GM20431 (cell line): ENCODE measurements around the gene TGFB2.

Experiments
- in situ Hi-C: fragments of 300-500 bp; cut with MseI, MboI; formaldehyde crosslinking; loops from one replicate; pipeline ENCODE4 v1.15.0; 2020; ENCODE audit warnings: low sequenced_read_pairs; ENCODE audit not compliant: unreplicated experiment

TGFB2 gene

DNA sequence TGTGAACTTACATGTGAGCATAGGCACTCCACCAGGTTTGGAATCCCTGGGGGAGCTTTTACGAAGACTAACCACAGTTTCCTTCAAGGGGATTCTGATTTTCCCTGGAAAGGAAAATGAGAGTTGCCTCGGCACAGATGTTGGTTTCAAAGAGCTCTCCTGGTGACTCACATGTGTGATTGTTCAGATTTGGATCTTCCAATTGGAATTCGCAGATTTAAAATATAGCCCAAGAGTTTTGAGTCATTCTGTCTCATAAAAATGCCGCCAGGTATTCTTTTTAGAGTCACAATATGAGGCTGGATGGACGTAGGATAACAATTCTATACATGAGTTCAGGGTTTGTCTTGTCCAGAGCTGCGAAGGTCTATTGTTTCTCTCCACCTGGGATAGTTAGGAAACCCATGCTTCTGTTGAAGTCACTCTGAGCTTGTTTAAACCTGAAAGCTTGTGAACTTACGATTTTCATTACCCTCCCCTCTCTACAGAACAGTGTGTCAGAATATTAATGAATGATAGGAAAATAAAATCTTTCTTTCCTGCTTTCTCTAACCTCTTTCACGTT is 64.9 kb downstream of the TGFB2 start:
- in situ Hi-C loops = no loop called here

DNA sequence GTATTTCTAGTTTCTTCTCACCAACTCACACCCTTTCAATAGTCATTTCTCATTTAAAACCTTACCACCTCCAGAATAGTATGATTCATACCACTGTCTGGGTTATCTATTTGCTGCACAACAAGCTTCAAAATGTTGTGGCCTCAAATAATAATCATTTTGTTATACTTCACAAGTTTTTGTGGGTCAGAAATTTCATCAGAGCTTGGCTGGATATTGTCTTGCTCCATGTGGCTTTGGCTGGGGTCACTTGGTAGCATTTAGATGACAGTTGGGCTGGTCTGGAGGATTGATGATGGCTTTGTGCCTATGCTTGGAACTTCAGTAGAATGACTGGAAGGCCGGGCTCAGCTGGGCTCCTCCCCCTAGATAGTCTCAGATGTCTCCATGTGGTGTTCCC is 66.0 kb downstream of the TGFB2 start:
- in situ Hi-C loops = no loop called here

- in situ Hi-C loops = no loop called here
Measured at GRCh38 chr1:218412171-218412570, 67.0 kb downstream of the TGFB2 start.

DNA sequence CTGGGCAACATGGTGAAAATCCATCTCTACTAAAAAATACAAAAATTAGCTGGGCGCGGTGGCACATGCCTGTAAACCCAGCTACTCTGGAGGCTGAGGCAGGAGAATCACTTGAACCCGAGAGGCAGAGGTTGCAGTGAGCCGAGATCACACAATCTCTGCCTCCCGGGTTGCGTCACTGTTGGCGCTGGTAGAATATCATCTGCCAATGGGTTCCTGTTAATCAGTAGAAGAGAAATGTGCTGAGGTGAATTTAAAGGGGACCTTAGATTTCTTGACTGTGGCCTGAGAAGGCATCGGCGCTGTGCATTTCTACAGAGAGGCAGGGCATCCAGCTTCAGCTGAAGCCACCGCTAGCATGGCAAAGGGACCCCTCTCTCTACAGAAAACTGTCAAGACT is 68.0 kb downstream of the TGFB2 start:
- in situ Hi-C loops = no loop called here

DNA sequence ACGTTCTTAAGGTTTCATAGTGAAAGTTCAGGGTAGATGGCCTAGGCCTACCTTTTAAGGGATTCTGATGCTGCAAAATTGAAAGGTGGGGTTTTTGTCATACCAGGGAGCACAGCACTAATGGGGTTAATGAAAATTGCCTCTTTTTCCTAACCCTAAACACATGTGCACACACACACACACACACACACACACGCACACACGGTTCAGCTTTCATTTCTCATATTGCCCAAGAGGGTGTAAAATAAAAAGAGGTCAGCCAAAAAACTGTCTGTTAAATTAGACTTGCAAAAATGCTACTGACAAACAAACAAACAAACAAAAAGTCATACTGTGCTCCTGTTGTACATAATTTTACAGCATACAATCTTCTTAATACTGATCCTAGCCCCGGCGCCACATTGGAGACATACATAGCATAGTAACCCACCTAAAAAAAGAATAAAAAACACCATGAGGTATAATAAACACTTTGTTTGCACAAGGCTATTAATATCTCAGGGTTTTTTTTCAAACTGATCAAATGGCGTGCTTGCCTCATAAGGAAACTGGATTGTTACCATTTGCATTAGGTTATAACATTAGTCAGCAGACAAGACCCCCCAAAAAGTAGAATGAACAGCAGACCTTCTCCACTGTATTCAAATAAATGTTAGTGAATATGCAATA is 69.1 kb downstream of the TGFB2 start:
- in situ Hi-C loops = no loop called here

DNA sequence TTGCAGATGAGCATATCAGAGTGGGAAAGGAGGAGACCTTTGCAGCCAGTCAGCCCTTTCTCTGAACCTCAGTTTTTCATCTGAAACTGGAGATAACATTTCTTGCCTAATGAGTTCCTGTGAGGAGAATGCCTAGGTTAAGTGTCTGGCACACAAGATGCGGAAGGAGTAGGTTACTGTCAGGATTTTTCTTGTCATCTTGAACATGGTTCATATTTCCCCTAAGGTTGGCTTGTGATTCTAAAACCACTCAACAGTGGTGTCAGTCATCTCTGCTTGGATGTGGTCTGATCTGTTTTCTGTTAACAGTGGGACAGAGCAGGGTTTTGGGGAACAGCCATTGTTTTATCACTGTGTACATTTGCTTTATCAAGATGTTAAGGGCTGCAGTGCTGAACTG is 70.6 kb downstream of the TGFB2 start:
- in situ Hi-C loops = no loop called here

GRCh38 chr1:218421531-218421930 is 76.4 kb downstream of the TGFB2 start:
- in situ Hi-C loops = no loop called here

DNA sequence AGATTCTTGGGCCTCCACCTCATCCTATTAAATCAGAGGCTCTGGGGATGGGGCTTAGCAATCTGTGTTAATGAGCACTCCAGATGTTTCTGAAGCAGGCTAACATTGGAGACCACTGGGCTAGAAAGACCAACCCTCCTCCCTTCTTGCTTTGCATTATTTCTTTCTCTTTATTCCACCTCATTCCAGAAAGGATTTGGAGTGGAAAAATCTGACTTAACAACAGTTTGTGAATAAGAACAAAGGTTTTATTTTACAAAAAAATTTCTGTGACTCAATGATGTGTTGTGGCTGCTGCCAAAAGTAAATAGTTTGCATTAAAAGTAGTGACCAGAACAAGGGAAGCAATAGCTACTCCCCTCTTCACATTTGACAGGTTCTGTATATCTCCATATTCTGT is 79.4 kb downstream of the TGFB2 start:
- in situ Hi-C loops = no loop called here

GRCh38 chr1:218425647-218426342 is 80.7 kb downstream of the TGFB2 start:
- in situ Hi-C loops = no loop called here

GRCh38 chr1:218426343-218426657 is 81.2 kb downstream of the TGFB2 start:
- in situ Hi-C loops = no loop called here

DNA sequence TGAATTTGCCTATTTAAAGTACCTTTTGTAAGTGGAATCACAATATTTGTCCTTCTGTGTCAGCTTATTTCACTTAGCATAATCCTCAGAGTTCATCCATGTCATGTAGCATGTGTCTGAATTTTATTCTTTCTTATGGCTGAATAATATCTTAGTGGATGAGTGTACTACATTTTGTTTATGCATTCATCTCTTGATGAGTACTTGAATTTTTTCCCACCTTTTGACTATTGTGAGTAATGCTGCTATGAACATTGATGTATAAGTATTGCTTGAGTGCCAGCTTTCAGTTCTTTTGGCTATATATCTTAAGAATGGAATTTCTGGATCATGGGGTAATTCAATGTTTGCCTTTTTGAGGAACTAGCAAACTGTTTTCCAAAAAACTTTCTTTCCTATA is 84.2 kb downstream of the TGFB2 start:
- in situ Hi-C loops = no loop called here

GRCh38 chr1:218430346-218430745 is 85.2 kb downstream of the TGFB2 start:
- in situ Hi-C loops = no loop called here

DNA sequence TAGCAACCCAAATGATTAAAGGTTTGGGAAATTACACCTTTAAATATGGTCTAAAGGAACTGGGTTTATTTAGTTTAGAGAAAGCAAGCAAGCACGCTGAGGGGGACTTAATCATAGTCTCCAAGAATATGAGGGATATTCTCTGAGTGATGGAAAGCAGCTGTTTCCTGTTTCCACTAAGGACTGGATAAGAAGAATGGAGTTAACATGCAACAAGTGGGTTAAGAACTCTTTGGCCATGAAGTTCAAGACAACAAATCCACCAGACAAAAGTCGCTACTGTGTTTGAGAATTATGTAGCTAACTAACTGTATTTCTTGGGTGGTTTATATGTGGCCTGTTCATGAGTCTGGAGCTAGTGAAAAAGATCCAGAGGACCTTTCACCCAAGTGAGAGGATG is 85.7 kb downstream of the TGFB2 start:
- in situ Hi-C loops = no loop called here

DNA sequence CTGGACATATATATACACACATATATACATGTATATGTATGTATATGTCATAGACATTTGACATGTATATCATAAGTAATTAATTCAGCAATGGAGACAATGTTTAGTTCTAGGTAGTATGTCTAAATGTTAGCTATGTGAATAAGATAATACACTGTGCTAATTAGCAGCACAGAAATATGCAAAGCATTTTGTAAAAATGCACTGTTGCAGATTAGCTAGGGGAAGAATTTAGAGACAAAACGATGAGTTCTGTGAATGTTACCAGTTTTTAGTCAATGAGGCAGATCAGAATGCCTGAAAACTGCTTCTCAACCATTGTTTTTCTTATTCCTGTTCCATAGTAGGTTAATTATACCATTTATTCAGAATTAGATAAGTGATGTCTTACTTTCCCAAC is 86.3 kb downstream of the TGFB2 start:
- in situ Hi-C loops = no loop called here

- in situ Hi-C loops = no loop called here
Measured at GRCh38 chr1:218433744-218434143, 88.6 kb downstream of the TGFB2 start.

DNA sequence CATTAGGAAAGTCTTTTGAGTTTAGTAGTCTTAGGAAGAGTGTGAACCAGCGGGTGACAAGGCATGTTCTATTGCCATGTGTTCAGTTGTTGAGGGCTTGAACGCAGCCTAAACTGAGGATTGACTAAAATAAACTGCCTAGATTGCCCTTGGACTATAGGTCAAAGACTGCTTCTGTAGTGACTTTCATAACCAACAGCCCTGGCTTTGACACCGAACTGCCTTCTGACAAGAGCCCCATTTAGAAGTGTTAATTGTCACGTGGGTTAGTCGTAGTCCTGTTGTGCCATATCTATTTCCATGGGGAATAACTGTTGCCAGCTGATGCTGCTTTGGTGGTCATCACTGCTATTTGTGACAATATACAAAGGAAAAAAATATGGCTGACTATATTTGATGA is 90.4 kb downstream of the TGFB2 start:
- in situ Hi-C loops = no loop called here

DNA sequence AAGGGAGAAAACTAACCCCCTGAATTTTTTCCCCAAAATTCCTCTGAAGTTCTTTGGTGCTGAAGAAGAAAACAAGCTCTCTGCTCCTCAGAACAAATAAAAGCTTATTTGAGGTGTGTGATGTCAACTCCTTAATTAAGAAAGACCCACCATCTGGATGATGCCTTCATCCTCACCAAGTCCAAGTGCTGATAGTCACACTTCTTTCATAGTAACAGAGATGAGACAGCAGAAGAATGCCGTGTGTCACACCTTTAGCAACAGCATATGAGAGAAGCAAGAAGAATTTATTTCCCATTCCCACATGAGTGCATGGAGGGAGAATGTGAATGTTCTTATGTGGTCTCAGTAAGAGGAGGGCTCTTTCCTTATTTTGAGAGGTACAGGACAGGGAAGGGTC is 91.2 kb downstream of the TGFB2 start:
- in situ Hi-C loops = no loop called here

- in situ Hi-C loops = no loop called here
Measured at GRCh38 chr1:218436997-218437396, 91.9 kb downstream of the TGFB2 start.

GRCh38 chr1:218439541-218440295 is 94.6 kb downstream of the TGFB2 start:
- in situ Hi-C loops = no loop called here

- in situ Hi-C loops = no loop called here
Measured at GRCh38 chr1:218443255-218443654, 98.1 kb downstream of the TGFB2 start.

- in situ Hi-C loops = no loop called here
Measured at GRCh38 chr1:218444173-218444572, 99.0 kb downstream of the TGFB2 start.
